Upper lobe of left lung (tissue), 4 donors: Measurements from ENCODE around the gene PSEN1.

Source experiments
- CTCF ChIP-seq, 6 experiments: fragments of 450-650 bp in 4 of 6; fragments of 200-600 bp in 2 of 6; sonication (generic) in 2 of 6; IDR thresholded peaks; one replicate each; pipeline ENCODE4 v1.5.1; 2016 to 2019; ENCODE audit warnings: antibody characterized with exemption in 6 of 6
- EP300 ChIP-seq, 4 donors: sonication (generic); formaldehyde crosslinking; IDR thresholded peaks; one replicate each; pipeline ENCODE4 v1.5.1; 2017; ENCODE audit warnings: antibody characterized with exemption in 4 of 4, control low read depth in 2 of 4
- POLR2A ChIP-seq, 4 donors: fragments of 450-650 bp; IDR thresholded peaks; one replicate each; pipeline ENCODE4 v1.5.1; 2016 to 2017; ENCODE audit warnings: antibody characterized with exemption in 4 of 4, mild to moderate bottlenecking in 2 of 4
- POLR2AphosphoS5 ChIP-seq, 2 donors: sonication (generic); formaldehyde crosslinking; IDR thresholded peaks; one replicate each; pipeline ENCODE4 v1.5.1; 2017; ENCODE audit warnings: antibody characterized with exemption in 2 of 2

- TF ChIP-seq CTCF (IDR thresholded peaks at IDR 0.05): no peak
- no peak for TF ChIP-seq POLR2A (IDR thresholded peaks at IDR 0.05)
- no peak for TF ChIP-seq POLR2AphosphoS5 (IDR thresholded peaks at IDR 0.05)
- TF ChIP-seq EP300 (IDR thresholded peaks at IDR 0.05): no peak
These were observed 116.4 kb downstream of the PSEN1 start for GRCh38 chr14:73252491-73253322.
